Left cardiac atrium (tissue), 4 donors: ENCODE measurements around the gene ATP7A. TPM values are rescaled to one million over a fixed set of nuclear protein-coding genes. Genes with fewer than 3 reads are reported as not detected.
"Not testable (repeated sequence)": the region's sequence is repeated elsewhere in the genome, so short reads cannot be mapped to it uniquely, and the experiment has no call there.

ENCODE experiments used
- ATAC-seq, 2 donors: fragments of 200-7000 bp; cut with Tn5 transposase; one replicate each; pipeline ENCODE4 v1.9.1; 2020; ENCODE audit warnings: mild to moderate bottlenecking in 2 of 2, moderate library complexity in 2 of 2
- DNase-seq: peaks from one replicate; pipeline ENCODE4 v3.0.0-alpha.2; 2020
- intact Hi-C, 2 donors: fragments of 100-400 bp; cut with DNase I; formaldehyde crosslinking; loops; one replicate each; pipeline versions ENCODE4 v1.14.1 to v1.15.1; 2022 to 2023
- total RNA-seq, 2 donors: library from RNA; stranded (reverse); fragmentation: NEBNext Ultra II Directional; extraction: Animal tissue kit (Norgen Biotek cat#: 25700); gene quantifications; one replicate each; pipeline ENCODE4 v1.2.1, GENCODE V29; 2021
- donor health status: DM: no; HTN: yes; CAD: no.
- donor health status: DM: no; HTN: yes; CAD: no; lungs with severe emphysema.
- donor health status: DM: yes; HTN: yes; CAD: no.
- donor health status: Dilated cardiomyopathy.

The ATP7A gene
- total RNA-seq, 2 donors from 2014 or later: 6.9 to 8.6 TPM

- intact Hi-C loops: no loop called here
- ATAC-seq: no peak
Measured at GRCh38 chrX:77937291-77937690, 26.8 kb downstream of the ATP7A start.

GRCh38 chrX:77938083-77938680 lies 27.7 kb downstream of the ATP7A start:
- intact Hi-C loops: no loop called here
- no peak for DNase-seq
- ATAC-seq: no peak

More at GRCh38 chrX:77937291-77937690, 26.8 kb downstream of the ATP7A start:
- DNase-seq: no peak

GRCh38 chrX:77945031-77945430 lies 34.5 kb downstream of the ATP7A start:
- ATAC-seq, DNase-seq, intact Hi-C loops: not testable (repeated sequence)

- no peak for DNase-seq
- ATAC-seq: no peak
- intact Hi-C loops: no loop called here
Measured at GRCh38 chrX:77945910-77946545, 35.5 kb downstream of the ATP7A start.

- DNase-seq (no peak), ATAC-seq (no peak)
- intact Hi-C loops: no loop called here
Measured at GRCh38 chrX:77946571-77946970, 36.1 kb downstream of the ATP7A start.

GRCh38 chrX:77949840-77950239 lies 39.3 kb downstream of the ATP7A start:
- ATAC-seq (no peak), DNase-seq (no peak)
- intact Hi-C loops: no loop called here

- DNase-seq (no peak), ATAC-seq (no peak)
- intact Hi-C loops: no loop called here
Measured at GRCh38 chrX:77952173-77952572, 41.7 kb downstream of the ATP7A start.

GRCh38 chrX:77953302-77953701 lies 42.8 kb downstream of the ATP7A start:
- DNase-seq (no peak), ATAC-seq (no peak)
- intact Hi-C loops: no loop called here

- intact Hi-C loops: no loop called here
- ATAC-seq (no peak), DNase-seq (no peak)
Measured at GRCh38 chrX:77953708-77954107, 43.2 kb downstream of the ATP7A start.

GRCh38 chrX:77960567-77960966 lies 50.1 kb downstream of the ATP7A start:
- DNase-seq (no peak), ATAC-seq (no peak)
- intact Hi-C loops: no loop called here

- intact Hi-C loops: no loop called here
- DNase-seq (no peak), ATAC-seq (no peak)
Measured at GRCh38 chrX:77961063-77961462, 50.6 kb downstream of the ATP7A start.

GRCh38 chrX:77962068-77962902 lies 51.8 kb downstream of the ATP7A start:
- no peak for DNase-seq
- intact Hi-C loops: no loop called here
- no peak for ATAC-seq

- DNase-seq (no peak), ATAC-seq (no peak)
- intact Hi-C loops: no loop called here
Measured at GRCh38 chrX:77966361-77966760, 55.9 kb downstream of the ATP7A start.

- ATAC-seq (no peak), DNase-seq (no peak)
- intact Hi-C loops: no loop called here
Measured at GRCh38 chrX:77967631-77968030, 57.1 kb downstream of the ATP7A start.

GRCh38 chrX:77969538-77969937 lies 59.0 kb downstream of the ATP7A start, which contains the start of gene PGAM4:
Gene PGAM4 (minus strand): TSS chrX:77969638. CDS start chrX:77969638, 0 bp downstream.
- intact Hi-C loops: no loop called here
- DNase-seq (no peak), ATAC-seq (no peak)

GRCh38 chrX:77975755-77976154 lies 65.3 kb downstream of the ATP7A start:
- ATAC-seq (no peak), DNase-seq (no peak)
- intact Hi-C loops: no loop called here

GRCh38 chrX:77977095-77977494 lies 66.6 kb downstream of the ATP7A start:
- no peak for ATAC-seq
- intact Hi-C loops: no loop called here

GRCh38 chrX:77977518-77977917 lies 67.0 kb downstream of the ATP7A start:
- DNase-seq: no peak
- intact Hi-C loops: no loop called here
- no peak for ATAC-seq

More at GRCh38 chrX:77977095-77977494, 66.6 kb downstream of the ATP7A start:
- no peak for DNase-seq

- intact Hi-C loops: no loop called here
- ATAC-seq (no peak), DNase-seq (no peak)
Measured at GRCh38 chrX:77979870-77980269, 69.4 kb downstream of the ATP7A start.

GRCh38 chrX:78011846-78012245 lies 101.4 kb downstream of the ATP7A start:
- no peak for ATAC-seq
- intact Hi-C loops: no loop called here
- no peak for DNase-seq
